GM21619 (cell line): ENCODE results near the gene SPO11.

Source experiments
- ATAC-seq: cut with Tn5 transposase; IDR thresholded peaks from one replicate; pipeline ENCODE4 v1.9.1; 2021; ENCODE audit not compliant: unreplicated experiment

SPO11 gene

DNA sequence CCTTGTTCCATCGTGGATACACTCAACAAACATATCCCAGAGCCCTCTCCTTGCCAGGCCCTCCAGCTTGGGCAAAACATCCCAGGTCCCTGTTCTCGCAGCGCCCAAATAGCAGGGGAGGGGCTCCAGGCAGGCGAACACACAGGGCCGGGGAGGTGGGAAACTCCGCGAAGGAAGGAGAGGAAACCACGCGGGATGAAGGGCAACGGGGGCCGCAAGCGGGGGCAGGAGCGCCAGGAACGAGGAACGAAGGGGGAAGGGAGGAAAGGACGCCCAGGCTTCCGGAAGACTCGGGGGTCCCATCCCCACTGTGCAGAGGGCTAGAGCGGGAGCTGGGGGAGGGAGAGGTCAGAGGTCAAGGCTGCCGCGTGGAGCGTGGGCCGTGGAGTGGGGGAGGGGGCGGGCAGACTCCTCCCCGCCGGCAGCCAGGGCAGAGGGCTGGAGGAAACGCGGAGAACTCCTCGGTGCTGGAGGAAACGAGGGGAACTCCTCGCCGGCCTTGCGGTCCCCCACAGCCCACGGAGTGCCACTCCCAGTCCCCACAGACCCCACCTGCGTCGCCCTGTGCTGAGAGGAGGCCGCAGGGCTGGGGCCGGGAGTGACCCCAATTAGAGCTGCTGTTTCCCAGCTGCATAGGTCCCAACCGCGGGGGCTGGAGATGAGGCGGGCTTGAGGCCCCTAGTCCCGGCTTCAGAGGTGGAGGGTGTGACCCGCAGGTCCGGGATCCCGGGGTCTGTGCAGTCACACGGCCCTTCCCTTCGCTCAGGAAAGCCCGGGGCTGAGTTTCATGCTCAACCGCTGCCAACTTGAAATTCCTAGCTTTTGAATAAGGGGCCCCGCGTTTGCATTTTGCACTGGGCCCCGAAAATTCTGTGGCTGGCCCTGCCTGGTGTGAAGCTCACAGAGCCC is 60.3 kb downstream of the SPO11 start:
- no peak for ATAC-seq

DNA sequence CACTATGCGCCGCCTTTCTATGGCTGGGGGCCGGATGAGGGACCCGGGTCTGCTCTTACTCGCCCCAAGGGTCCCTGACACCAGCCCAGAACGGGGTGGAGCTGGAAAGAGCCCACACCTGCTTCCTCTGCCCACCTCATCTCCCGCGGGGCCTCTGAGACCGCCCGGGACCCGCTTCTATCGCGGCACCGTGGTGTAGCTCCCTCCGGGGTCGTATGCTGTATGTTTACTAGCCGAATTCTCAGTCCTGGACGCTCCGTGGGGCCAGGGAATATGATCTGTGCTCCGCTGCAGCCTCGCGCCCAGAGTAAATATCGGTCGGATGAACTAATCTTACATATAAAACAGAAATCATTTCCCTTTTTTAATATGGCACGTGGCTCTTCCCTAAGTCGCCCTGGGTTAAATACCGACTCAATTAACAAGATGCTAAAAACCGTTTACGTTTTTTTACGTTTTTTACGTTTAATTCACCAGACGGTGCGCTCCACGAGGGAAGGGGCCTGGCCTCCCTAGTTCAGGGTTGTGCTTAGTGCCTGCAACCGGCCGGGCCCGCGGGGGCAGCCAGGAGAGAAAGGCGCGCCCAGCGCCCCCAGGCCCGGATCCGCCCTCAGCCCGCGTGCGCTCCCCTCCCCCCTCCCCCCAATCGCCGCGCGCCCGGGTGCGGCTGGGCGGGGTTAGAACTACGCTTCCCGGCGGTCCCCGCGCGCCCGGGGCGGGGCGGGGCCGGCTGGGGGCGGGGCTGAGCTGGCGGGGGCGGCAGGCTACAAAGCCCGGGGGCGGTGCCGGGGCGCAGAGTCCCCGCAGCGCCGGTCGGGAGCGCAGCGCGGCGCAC is 61.2 kb downstream of the SPO11 start, which contains the start of gene RBM38:
RBM38 (plus strand) TSS at position 793 of the 835 bp plus-strand sequence. CDS start 186 bp downstream, outside the sequence.
- peak; percentile 34 for ATAC-seq

DNA sequence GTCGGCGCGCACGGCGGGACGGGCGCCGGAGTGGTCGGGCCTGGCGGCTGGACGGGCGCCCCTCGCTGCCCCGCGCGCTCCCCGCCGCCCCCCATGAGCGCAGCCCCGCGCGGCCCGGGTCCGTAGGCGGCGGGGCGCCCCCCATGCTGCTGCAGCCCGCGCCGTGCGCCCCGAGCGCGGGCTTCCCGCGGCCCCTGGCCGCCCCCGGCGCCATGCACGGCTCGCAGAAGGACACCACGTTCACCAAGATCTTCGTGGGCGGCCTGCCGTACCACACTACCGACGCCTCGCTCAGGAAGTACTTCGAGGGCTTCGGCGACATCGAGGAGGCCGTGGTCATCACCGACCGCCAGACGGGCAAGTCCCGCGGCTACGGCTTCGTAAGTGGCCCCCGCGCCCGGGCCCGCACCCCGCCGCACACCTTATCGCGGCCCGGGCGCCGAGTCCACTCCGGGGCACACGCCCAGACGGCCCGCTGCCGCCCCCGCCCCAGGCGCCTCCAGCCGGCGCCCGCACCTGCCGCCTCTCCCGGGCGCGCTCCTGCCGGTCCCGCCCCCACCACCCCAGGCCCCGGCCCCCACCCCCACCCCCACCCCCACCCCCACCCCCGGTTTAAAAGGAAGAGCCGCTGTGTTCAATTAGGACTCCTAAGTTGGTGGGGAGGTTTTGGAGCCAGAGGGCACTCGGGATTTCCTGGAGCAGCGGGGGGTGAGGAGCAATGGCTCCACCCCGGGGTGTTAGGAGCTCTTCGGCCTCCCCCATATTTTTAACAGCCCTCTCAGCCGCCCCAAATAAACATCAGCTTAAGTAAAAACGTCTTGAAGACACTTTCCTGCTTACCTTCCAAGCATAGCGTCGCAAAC is 62.1 kb downstream of the SPO11 start:
- peak; percentile 3 for ATAC-seq

DNA sequence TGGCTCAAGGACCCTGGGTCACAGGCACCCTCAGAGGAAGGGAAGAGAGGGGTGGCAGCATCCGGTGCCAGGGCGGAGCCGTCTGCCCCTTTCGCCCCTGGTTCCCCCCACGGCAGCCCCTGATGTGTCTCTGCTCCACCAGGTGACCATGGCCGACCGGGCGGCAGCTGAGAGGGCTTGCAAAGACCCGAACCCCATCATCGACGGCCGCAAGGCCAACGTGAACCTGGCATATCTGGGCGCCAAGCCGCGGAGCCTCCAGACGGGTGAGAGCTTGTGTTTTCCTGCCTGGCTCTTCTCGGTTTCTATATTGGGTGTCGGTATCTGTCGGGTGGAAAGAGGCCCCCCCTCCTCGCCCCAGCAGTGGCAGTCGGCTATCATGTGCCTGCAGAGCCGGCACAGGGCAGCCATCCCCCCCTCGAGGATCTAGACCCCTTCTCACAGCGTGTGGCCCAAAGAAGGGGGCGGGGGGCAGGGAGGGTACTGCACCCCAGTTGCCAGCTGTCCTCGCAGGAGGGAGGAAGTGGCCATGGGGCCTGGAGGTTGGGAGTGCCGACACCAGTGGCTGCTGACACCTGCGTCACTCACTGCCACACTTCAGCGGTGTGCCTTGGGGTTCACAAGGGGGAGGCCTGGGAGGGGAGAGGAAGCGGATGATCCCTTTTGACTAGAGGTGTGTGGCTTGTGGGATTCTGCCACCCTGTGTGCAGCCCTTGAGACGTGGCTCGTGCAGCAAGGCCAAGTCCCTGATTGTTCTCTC is 63.1 kb downstream of the SPO11 start:
- peak; percentile 19 for ATAC-seq
